ENCODE measurements around the gene HIC2. TPM values are rescaled to one million over a fixed set of nuclear protein-coding genes. Genes with fewer than 3 reads are reported as not detected.
"Not testable (repeated sequence)": the region's sequence is repeated elsewhere in the genome, so short reads cannot be mapped to it uniquely, and the experiment has no call there.

Gene HIC2
- total RNA-seq, 4 donors from 2014 or later: 4.2 to 9.4 (median 6.3) TPM

- WGBS: no CpG with 5 or more reads among the region's 33 CpGs
- H3K4me3 ChIP-seq: peak overlapping the region; percentile 48
- DNase-seq (ENCODE audit: low spot score in 2 of 2): peak in 1 of 2 donors; percentile 82
- H3K27ac ChIP-seq, H3K4me1 ChIP-seq, H3K36me3 ChIP-seq, H3K27me3 ChIP-seq, H3K9me3 ChIP-seq: not testable (repeated sequence)
Measured at GRCh38 chr22:21417853-21418252, 682 bp downstream of the HIC2 start.

GRCh38 chr22:21418974-21419638 is 1.9 kb downstream of the HIC2 start:
- peak in 1 of 2 donors; percentile 48 for DNase-seq (ENCODE audit: low spot score in 2 of 2)
- not testable (repeated sequence) for H3K9me3 ChIP-seq, H3K27ac ChIP-seq, H3K27me3 ChIP-seq, H3K4me3 ChIP-seq, H3K36me3 ChIP-seq, H3K4me1 ChIP-seq
- WGBS: no CpG with 5 or more reads among the region's 15 CpGs

- WGBS: 25% methylated on average over 3 of the region's 19 CpGs
- not testable (repeated sequence) for H3K27ac ChIP-seq; DNase-seq (ENCODE audit: low spot score in 2 of 2); H3K4me1 ChIP-seq; H3K27me3 ChIP-seq; H3K9me3 ChIP-seq; H3K36me3 ChIP-seq; H3K4me3 ChIP-seq
Measured at GRCh38 chr22:21420180-21420763, 3.1 kb downstream of the HIC2 start.

- not testable (repeated sequence) for H3K4me1 ChIP-seq; H3K27ac ChIP-seq; H3K27me3 ChIP-seq; DNase-seq (ENCODE audit: low spot score in 2 of 2); H3K4me3 ChIP-seq; H3K36me3 ChIP-seq; H3K9me3 ChIP-seq
- no CpG with 5 or more reads among the region's 12 CpGs for WGBS
Measured at GRCh38 chr22:21424084-21424709, 7.0 kb downstream of the HIC2 start.

- H3K27ac ChIP-seq; H3K4me1 ChIP-seq; H3K4me3 ChIP-seq; DNase-seq (ENCODE audit: low spot score in 2 of 2); H3K9me3 ChIP-seq; H3K36me3 ChIP-seq; H3K27me3 ChIP-seq: not testable (repeated sequence)
- WGBS: no CpG with 5 or more reads among the region's 15 CpGs
Measured at GRCh38 chr22:21434378-21435233, 17.4 kb downstream of the HIC2 start.

GRCh38 chr22:21435998-21436810 is 19.0 kb downstream of the HIC2 start:
- no CpG with 5 or more reads among the region's 12 CpGs for WGBS
- peak; percentile 54 to 72 for DNase-seq (ENCODE audit: low spot score in 2 of 2)
- not testable (repeated sequence) for H3K27me3 ChIP-seq, H3K36me3 ChIP-seq, H3K4me3 ChIP-seq, H3K9me3 ChIP-seq, H3K27ac ChIP-seq, H3K4me1 ChIP-seq

GRCh38 chr22:21438013-21438412 is 20.8 kb downstream of the HIC2 start:
- WGBS: 91% methylated on average over 5 of the region's 6 CpGs
- H3K27me3 ChIP-seq; H3K9me3 ChIP-seq; H3K36me3 ChIP-seq; H3K4me1 ChIP-seq; DNase-seq (ENCODE audit: low spot score in 2 of 2); H3K27ac ChIP-seq; H3K4me3 ChIP-seq: not testable (repeated sequence)

- H3K9me3 ChIP-seq; H3K4me3 ChIP-seq; H3K4me1 ChIP-seq; H3K27me3 ChIP-seq; H3K27ac ChIP-seq; DNase-seq (ENCODE audit: low spot score in 2 of 2); H3K36me3 ChIP-seq: not testable (repeated sequence)
- no CpG with 5 or more reads among the region's 10 CpGs for WGBS
Measured at GRCh38 chr22:21440018-21440636, 23.0 kb downstream of the HIC2 start.

- not testable (repeated sequence) for H3K9me3 ChIP-seq; H3K4me1 ChIP-seq; H3K4me3 ChIP-seq; H3K27ac ChIP-seq; H3K27me3 ChIP-seq; DNase-seq (ENCODE audit: low spot score in 2 of 2)
- no CpG with 5 or more reads among the region's 16 CpGs for WGBS
- peaks cover 11% of the 10 kb centered on the region for H3K36me3 ChIP-seq
Measured at GRCh38 chr22:21440676-21441075, 23.5 kb downstream of the HIC2 start.

- not testable (repeated sequence) for H3K27me3 ChIP-seq; DNase-seq (ENCODE audit: low spot score in 2 of 2); H3K9me3 ChIP-seq; H3K27ac ChIP-seq; H3K4me1 ChIP-seq; H3K4me3 ChIP-seq
- peaks cover 16% of the 10 kb centered on the region for H3K36me3 ChIP-seq
- WGBS: no CpG with 5 or more reads among the region's 6 CpGs
Measured at GRCh38 chr22:21441170-21441569, 24.0 kb downstream of the HIC2 start.

- H3K36me3 ChIP-seq: peaks cover 25% of the 10 kb centered on the region
- not testable (repeated sequence) for H3K27ac ChIP-seq; H3K4me1 ChIP-seq; DNase-seq (ENCODE audit: low spot score in 2 of 2); H3K27me3 ChIP-seq; H3K4me3 ChIP-seq; H3K9me3 ChIP-seq
- no CpG with 5 or more reads among the region's 9 CpGs for WGBS
Measured at GRCh38 chr22:21442123-21442522, 25.0 kb downstream of the HIC2 start.

- not testable (repeated sequence) for H3K27ac ChIP-seq, H3K9me3 ChIP-seq, H3K4me3 ChIP-seq, H3K27me3 ChIP-seq, H3K4me1 ChIP-seq
- H3K36me3 ChIP-seq: peaks cover 25% of the 10 kb centered on the region
- no CpG with 5 or more reads among the region's 15 CpGs for WGBS
- DNase-seq (ENCODE audit: low spot score in 2 of 2): peak; percentile 55 to 82
Measured at GRCh38 chr22:21442646-21443045, 25.5 kb downstream of the HIC2 start.
